K562 (cell line): ENCODE results near the gene MPIG6B. TPM values are rescaled to one million over a fixed set of nuclear protein-coding genes. Genes with fewer than 3 reads are reported as not detected.

Experiments used
- CBX1 ChIP-seq: sonication (generic); IDR thresholded peaks from 2 replicates; pipeline ENCODE4 v1.6.1; 2016; ENCODE audit warnings: antibody characterized with exemption, low read depth, mild to moderate bottlenecking
- CBX5 ChIP-seq: IDR thresholded peaks from 2 replicates; pipeline ENCODE4 v1.6.1; 2014; ENCODE audit warnings: low read depth, borderline replicate concordance
- ELF4 ChIP-seq: fragments of 450-650 bp; formaldehyde crosslinking; IDR thresholded peaks from 2 replicates; pipeline ENCODE4 v1.4.0; 2022; ENCODE audit warnings: missing genetic modification characterization
- HNRNPH1 ChIP-seq: fragments of 200-400 bp; formaldehyde crosslinking; optimal IDR thresholded peaks from 2 replicates; pipeline ENCODE3; 2017; ENCODE audit warnings: low read depth, mild to moderate bottlenecking, low read length, moderate library complexity
- MBD2 ChIP-seq: sonication (generic); IDR thresholded peaks from 2 replicates; pipeline ENCODE4 v1.6.1; 2016; ENCODE audit warnings: low read depth, borderline replicate concordance
- MYNN ChIP-seq, 2 experiments: sonication (generic); formaldehyde crosslinking in 1 of 2; IDR thresholded peaks; 2 replicates each; pipeline versions ENCODE4 v1.5.0 to v1.6.1; 2016 to 2020; ENCODE audit warnings: antibody characterized with exemption in 1 of 2, missing genetic modification reagents in 1 of 2
- SIX5 ChIP-seq, 2 experiments: IDR thresholded peaks; 2 replicates each; pipeline ENCODE4 v1.6.1; 2011; ENCODE audit warnings: low read length in 2 of 2, borderline replicate concordance in 1 of 2, low read depth in 1 of 2, mild to moderate bottlenecking in 1 of 2, moderate library complexity in 1 of 2; ENCODE audit not compliant: insufficient read depth in 1 of 2
- SOX6 ChIP-seq: fragments of 450-650 bp; IDR thresholded peaks from 2 replicates; pipeline ENCODE4 v1.6.1; 2014; ENCODE audit warnings: mild to moderate bottlenecking
- STAG1 ChIP-seq: sonication (generic); formaldehyde crosslinking; IDR thresholded peaks from 2 replicates; pipeline ENCODE4 v1.5.0; 2020; ENCODE audit warnings: missing genetic modification reagents, borderline replicate concordance
- THRAP3 ChIP-seq: fragments of 450-650 bp; IDR thresholded peaks from 2 replicates; pipeline ENCODE4 v1.6.1; 2016; ENCODE audit warnings: mild to moderate bottlenecking, inconsistent platforms, borderline replicate concordance
- THRB ChIP-seq: fragments of 450-650 bp; formaldehyde crosslinking; conservative IDR thresholded peaks from 2 replicates; pipeline ENCODE4 v1.4.0; 2022; ENCODE audit warnings: mild to moderate bottlenecking, missing genetic modification characterization
- TOE1 ChIP-seq, 2 experiments: fragments of 450-650 bp in 1 of 2; sonication (generic) in 1 of 2; formaldehyde crosslinking in 1 of 2; IDR thresholded peaks; 2 replicates each; pipeline versions ENCODE4 v1.7.1 to v1.8.0; 2016 to 2022; ENCODE audit warnings: borderline replicate concordance in 2 of 2, mild to moderate bottlenecking in 2 of 2, antibody characterized with exemption in 1 of 2, inconsistent platforms in 1 of 2, low read depth in 1 of 2, missing genetic modification reagents in 1 of 2, moderate library complexity in 1 of 2
- ZBTB26 ChIP-seq: fragments of 450-650 bp; formaldehyde crosslinking; IDR thresholded peaks from 2 replicates; pipeline ENCODE4 v1.4.0; 2022; ENCODE audit warnings: missing genetic modification characterization
- polyA plus RNA-seq, 8 experiments: library from polyadenylated mRNA; depleted of rRNA in 4 of 8; stranded (reverse) in 5 of 8; unstranded in 3 of 8; fragments of >200 nt; fragmentation: Nextera tagmentation in 2 of 8; fragmentation: Illumina TruSeq in 1 of 8; extraction: Ambion mirVana in 2 of 8; extraction: Trizol in 1 of 8; gene quantifications; 2 replicates each; pipeline versions ENCODE4 v1.2.1 to v1.2.3, GENCODE V29; 2011 to 2014; ENCODE audit warnings: inconsistent platforms in 1 of 8, missing spikeins in 1 of 8
- total RNA-seq, 7 experiments: library from RNA; depleted of rRNA in 6 of 7; stranded (reverse); fragments of >200 nt in 6 of 7; fragmentation: Illumina TruSeq in 2 of 7; extraction: Trizol in 2 of 7; gene quantifications; 2 replicates each; pipeline versions ENCODE4 v1.2.1 to v1.2.3, GENCODE V29; 2011 to 2021; ENCODE audit warnings: low replicate concordance in 1 of 7
- TF ChIP-seq, protein P1 (sequence below), 2 experiments: fragments of 450-650 bp; formaldehyde crosslinking in 1 of 2; IDR thresholded peaks; 2 replicates each; pipeline versions ENCODE4 v1.4.0 to v1.6.1; 2014 to 2020; ENCODE audit warnings: mild to moderate bottlenecking in 2 of 2, borderline replicate concordance in 1 of 2, low read depth in 1 of 2

Gene MPIG6B
- total and polyA plus RNA-seq, 9 of the 15 experiments (the other 6 are each of a cell fraction or from before 2014, with no cell fraction given): 0.11 to 1.2 (median 0.28) TPM; not detected in 1

DNA sequence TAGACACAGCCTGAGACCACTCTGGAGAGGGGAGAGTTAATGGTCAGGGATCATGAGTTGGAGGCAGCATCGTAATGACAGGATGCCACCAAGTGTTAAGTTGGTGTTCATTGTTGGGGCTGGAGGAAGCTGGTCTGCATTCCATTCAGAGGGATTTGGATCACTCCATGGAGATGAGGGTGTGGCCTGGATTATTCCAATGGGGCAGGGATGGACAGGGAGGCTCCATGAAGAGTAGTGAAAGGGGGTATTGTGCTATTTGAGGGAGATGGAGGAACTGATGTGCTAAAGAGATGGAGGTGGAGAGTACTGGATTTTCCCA is 40.4 kb downstream of the MPIG6B start (continued):
- TF ChIP-seq THRAP3: no peak
- no peak for TF ChIP-seq TOE1 (IDR thresholded peaks at IDR 0.05; ENCODE audit: borderline replicate concordance)
- no peak for TF ChIP-seq TOE1 (CRISPR knock-in tag; IDR thresholded peaks at IDR 0.05; ENCODE audit: borderline replicate concordance, low read depth)
- TF ChIP-seq STAG1 (CRISPR knock-in tag): peak; percentile 46; the same call in 1 of the 2 replicates
- no peak for TF ChIP-seq SOX6
- no peak for TF ChIP-seq CBX1
- TF ChIP-seq HNRNPH1: no peak
- 0 out of 2 replicates have a peak, but pooled peaks have one; percentile 53 for TF ChIP-seq ELF4 (CRISPR knock-in tag)
- peak; percentile 8; the same call in 1 of the 2 replicates for TF ChIP-seq MYNN (IDR thresholded peaks at IDR 0.05)
- no peak for TF ChIP-seq MYNN (CRISPR knock-in tag; IDR thresholded peaks at IDR 0.05)
- TF ChIP-seq ZBTB26: peak; percentile 58; the same call in 1 of the 2 replicates
- no peak for TF ChIP-seq MBD2
- no peak for TF ChIP-seq CBX5
- TF ChIP-seq SIX5 (IDR thresholded peaks at IDR 0.05; ENCODE audit: borderline replicate concordance in 1 of 2, insufficient read depth in 1 of 2, low read depth in 1 of 2, low read length in 2 of 2): no peak
- peak; percentile 70 for TF ChIP-seq THRB (CRISPR knock-in tag)
- TF ChIP-seq, protein P1, sequence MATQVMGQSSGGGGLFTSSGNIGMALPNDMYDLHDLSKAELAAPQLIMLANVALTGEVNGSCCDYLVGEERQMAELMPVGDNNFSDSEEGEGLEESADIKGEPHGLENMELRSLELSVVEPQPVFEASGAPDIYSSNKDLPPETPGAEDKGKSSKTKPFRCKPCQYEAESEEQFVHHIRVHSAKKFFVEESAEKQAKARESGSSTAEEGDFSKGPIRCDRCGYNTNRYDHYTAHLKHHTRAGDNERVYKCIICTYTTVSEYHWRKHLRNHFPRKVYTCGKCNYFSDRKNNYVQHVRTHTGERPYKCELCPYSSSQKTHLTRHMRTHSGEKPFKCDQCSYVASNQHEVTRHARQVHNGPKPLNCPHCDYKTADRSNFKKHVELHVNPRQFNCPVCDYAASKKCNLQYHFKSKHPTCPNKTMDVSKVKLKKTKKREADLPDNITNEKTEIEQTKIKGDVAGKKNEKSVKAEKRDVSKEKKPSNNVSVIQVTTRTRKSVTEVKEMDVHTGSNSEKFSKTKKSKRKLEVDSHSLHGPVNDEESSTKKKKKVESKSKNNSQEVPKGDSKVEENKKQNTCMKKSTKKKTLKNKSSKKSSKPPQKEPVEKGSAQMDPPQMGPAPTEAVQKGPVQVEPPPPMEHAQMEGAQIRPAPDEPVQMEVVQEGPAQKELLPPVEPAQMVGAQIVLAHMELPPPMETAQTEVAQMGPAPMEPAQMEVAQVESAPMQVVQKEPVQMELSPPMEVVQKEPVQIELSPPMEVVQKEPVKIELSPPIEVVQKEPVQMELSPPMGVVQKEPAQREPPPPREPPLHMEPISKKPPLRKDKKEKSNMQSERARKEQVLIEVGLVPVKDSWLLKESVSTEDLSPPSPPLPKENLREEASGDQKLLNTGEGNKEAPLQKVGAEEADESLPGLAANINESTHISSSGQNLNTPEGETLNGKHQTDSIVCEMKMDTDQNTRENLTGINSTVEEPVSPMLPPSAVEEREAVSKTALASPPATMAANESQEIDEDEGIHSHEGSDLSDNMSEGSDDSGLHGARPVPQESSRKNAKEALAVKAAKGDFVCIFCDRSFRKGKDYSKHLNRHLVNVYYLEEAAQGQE (IDR thresholded peaks at IDR 0.05; ENCODE audit: borderline replicate concordance): peak; percentile 35
- TF ChIP-seq, protein P1 (CRISPR knock-in tag; IDR thresholded peaks at IDR 0.05; ENCODE audit: low read depth): no peak
